HG03097 (cell line): ENCODE results near the gene SYNPO2.

Source experiments
- ATAC-seq: cut with Tn5 transposase; IDR thresholded peaks from one replicate; pipeline ENCODE4 v1.9.1; 2021; ENCODE audit not compliant: unreplicated experiment, low FRiP score

Gene SYNPO2, protein sequence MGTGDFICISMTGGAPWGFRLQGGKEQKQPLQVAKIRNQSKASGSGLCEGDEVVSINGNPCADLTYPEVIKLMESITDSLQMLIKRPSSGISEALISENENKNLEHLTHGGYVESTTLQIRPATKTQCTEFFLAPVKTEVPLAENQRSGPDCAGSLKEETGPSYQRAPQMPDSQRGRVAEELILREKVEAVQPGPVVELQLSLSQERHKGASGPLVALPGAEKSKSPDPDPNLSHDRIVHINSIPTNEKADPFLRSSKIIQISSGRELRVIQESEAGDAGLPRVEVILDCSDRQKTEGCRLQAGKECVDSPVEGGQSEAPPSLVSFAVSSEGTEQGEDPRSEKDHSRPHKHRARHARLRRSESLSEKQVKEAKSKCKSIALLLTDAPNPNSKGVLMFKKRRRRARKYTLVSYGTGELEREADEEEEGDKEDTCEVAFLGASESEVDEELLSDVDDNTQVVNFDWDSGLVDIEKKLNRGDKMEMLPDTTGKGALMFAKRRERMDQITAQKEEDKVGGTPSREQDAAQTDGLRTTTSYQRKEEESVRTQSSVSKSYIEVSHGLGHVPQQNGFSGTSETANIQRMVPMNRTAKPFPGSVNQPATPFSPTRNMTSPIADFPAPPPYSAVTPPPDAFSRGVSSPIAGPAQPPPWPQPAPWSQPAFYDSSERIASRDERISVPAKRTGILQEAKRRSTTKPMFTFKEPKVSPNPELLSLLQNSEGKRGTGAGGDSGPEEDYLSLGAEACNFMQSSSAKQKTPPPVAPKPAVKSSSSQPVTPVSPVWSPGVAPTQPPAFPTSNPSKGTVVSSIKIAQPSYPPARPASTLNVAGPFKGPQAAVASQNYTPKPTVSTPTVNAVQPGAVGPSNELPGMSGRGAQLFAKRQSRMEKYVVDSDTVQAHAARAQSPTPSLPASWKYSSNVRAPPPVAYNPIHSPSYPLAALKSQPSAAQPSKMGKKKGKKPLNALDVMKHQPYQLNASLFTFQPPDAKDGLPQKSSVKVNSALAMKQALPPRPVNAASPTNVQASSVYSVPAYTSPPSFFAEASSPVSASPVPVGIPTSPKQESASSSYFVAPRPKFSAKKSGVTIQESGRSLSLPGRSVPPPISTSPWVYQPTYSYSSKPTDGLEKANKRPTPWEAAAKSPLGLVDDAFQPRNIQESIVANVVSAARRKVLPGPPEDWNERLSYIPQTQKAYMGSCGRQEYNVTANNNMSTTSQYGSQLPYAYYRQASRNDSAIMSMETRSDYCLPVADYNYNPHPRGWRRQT

DNA sequence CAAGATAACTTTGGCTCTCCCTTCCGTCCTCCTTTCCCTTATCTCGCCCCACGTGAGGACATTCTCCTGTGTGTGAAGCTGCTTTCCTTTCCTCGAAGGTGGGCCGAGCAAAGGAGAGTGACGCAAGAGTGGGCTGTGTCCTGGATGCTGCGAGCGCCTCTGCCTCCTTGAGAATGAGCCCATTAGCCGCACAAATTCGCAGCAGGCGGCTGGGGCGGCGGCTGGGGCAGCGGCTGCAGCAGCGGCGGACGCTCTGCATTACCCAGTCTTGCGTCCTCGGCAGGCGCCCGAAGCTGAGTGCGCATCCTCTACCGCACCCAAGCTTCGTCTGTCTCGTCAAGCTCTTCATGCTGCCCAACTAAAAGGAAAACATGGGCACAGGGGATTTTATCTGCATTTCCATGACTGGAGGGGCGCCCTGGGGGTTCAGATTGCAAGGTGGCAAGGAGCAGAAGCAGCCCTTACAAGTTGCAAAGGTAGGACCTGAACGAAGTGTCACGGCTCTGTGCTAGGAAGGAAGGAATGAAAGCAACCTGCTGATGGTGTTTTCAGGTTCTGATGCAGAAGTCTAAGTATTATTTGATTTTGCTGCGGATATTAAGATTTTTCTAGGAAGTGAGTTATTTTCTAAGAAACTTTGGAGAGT, at the start of gene SYNPO2:
TSS of gene SYNPO2 (plus strand) at position 189 of the 646 bp plus-strand sequence. CDS start at position 372, 183 bp downstream.
- peak; percentile 84 for ATAC-seq

DNA sequence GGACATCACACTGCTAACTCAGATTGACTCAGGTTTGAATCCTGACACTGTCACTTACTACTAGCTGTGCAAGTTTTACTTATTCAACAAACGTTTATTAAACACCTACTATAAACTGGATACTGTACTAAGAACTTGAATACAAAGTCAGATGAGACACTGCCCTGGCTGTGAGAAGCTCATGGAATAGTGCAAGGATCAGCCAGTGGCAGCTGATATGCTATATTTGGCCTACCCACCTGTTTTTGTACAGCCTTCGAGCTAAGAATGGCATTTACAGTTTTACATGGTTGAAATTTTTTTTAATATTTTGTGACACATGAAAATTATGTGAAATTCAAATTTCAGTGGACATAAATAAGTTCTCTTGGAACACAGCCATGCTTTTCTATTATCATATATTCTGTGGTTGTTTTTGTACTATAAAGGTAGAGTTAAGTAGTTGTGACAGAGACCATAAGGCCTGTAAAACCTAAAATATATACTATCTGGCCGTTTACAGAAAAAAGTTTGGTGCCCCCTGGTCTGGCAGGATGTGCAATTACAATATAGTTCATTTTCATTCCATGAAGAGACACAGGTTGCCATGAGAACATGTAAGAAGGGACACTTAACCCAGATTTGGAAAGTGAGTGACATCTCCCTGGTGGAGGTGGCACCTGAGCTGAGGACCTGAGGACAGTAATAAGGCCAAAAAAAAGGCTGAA, 49.3 kb upstream of the SYNPO2 start:
- ATAC-seq: no peak

DNA sequence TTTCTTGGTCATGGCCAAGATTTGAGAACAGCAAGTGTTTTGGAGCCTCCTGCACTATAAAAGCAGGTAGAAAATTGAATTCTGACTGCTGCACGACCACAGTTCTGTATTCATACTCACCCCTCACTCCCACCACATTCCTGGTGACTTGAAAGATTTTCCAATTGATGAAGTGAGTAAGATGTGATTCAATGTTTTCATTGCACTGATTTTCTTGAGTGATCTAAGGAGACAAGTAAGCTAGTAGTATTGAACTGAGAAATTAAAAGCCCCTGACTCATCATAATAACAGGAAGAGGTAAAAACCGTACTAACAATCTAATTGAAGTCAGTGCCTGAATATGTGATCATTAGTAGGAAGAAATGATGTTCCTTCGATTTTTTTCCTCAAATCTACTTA, 46.6 kb upstream of the SYNPO2 start:
- ATAC-seq: no peak

DNA sequence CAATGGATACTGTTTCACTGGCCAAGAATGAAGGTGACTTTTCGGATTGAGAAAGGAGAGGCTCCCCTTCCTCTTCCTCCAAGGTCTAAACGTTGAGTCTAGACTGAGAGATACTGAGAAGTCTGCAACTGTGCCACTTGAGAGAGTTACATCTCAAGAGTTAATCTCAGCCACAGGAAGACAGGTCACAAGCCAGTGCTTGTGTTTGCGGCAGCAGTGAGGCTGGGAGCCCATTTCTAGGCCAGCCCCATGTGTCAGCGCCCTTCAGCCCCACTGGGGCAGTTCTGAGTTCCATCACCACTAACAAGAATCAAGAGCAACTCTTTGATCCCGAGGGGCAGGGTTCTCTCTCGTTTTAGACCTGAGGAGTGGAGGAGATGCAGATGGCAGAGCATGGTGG, 45.4 kb upstream of the SYNPO2 start:
- no peak for ATAC-seq

DNA sequence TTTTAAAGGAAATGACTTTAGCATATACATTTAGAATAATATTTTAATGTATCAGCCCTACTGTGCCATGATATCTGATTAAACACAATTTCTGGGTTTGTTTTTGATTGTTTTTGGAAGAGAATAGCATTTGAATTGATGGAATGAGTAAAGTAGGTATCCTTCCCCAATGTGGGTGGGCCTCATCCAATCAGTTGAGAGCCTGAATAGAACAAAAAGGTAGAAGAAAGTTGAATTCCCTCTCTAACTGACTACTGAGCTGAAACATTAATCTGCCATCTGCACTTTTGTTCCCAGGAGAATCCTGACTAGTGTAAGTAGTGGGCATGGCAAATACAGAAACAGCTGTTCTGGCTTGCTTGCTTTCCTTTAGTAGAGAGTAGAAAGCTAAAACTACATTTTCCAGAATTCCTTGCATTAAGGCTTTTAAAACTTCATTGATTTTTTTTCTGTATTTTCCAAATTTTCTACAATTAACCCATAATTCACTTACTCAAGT, 43.1 kb upstream of the SYNPO2 start:
- ATAC-seq: no peak

DNA sequence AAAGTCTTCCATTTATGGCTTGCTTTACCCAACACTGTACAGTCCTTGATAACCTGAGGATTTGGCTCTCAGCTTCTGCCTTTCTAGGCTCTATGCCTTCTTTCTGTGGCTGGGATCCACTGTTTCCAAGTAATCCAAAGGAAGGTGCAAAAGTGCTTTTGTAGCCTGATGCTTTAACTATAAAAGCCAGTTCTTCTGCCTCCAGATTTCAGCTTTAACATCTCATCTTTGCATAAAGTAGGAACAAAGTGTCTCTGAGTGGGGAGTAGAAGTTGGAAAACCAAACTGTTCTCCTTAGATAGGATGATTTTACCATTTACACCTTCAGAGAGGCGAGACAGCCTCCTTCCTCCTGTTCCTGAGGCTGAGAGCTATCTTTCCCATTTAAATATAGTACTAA, 41.7 kb upstream of the SYNPO2 start:
- ATAC-seq: no peak

DNA sequence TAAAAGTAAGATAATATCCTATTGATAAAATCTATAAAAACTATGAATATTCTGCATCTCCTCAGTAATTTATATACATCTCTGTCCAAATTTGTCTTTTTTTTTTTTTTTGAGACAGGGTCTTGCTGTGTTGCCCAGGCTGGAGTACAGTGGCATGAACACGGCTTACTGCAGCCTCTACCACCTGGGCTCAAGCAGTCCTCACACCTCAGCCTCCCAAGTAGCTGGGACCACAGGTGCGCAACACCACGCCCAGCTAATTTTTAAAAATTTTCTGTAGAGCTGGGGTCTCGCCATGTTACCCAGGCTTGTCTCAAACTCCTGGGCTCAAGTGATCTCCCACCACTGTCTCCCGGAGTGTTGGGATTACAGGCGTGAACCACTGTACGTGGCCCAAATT, 40.4 kb upstream of the SYNPO2 start:
- no peak for ATAC-seq

DNA sequence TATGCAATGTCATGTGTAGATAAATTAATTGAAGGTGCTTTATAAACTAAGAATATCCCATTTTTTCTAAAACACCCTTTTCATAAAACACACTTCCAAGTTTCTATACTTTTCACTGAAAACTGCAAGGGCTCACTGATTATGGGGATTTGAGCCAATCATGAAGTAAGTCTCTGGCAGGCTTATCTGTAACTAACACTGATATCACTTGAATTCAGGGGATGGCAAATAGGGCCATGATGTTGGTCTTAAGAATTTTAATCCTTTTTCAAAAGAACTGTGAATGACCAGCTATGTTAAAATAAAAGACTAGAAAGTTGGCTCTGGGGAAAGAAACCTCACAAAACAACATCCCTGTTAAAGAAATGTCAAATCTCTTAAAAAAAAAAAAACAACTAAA, 39.8 kb upstream of the SYNPO2 start:
- no peak for ATAC-seq

DNA sequence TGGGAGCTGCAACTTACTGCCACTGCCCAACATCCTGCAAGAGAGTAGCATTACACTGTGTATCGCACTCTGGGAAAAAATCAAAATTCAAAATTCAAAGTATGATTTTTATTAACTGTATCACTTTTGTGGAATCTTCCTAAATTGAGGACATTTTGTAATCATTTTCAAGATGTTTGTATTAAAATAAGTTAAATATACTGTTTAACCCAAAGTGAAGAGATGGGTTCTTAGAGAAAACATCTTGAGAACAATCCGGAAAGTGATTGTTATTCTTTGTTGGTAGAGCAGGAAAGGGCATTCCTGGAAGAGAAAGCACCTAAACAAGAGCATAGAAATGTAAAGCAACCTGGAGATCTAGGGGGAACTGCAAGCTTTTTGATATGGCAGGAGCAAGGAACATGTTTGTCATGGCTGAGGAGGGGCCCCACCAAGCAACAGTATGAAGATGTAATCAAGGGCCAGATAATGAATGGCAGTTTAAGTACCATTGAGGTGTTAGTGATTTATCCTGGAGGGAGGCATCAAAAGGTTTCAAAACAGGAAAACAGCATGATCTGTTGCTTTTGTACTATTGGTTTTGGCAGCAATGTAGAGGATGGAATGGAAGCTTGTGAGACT, 38.7 kb upstream of the SYNPO2 start:
- no peak for ATAC-seq

DNA sequence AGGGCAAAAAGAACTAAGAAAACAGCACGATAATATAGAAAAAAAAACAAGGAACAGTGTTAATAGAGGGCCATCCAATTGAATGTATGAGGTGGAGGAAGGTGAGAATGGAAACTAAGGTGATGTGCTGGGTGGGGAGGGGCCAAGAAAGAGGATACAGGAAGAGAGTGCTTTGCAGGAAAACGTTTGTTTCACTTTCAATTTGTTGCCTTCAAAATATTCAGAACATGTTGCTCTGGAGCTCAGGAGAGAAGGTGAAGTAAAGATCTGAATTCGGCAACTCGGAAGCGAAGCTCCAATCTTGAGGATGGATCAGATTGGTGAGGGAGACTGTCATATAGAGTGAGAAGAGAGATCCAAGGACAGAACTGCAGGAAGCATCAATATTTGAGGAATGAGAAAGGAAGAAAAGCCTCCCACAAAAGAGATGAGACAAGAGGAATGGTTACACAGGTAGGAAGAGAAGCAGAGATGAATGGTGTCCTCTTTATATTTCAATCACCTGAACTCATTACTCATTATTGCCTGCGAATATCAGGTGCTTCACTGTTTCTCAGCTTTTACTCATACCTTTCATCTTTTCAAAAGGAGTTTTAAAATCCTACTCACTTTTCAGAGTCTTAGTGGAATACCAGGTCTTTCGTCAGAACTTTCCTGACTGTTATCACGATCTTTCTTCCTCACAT, 38.0 kb upstream of the SYNPO2 start:
- ATAC-seq: peak; percentile 85

DNA sequence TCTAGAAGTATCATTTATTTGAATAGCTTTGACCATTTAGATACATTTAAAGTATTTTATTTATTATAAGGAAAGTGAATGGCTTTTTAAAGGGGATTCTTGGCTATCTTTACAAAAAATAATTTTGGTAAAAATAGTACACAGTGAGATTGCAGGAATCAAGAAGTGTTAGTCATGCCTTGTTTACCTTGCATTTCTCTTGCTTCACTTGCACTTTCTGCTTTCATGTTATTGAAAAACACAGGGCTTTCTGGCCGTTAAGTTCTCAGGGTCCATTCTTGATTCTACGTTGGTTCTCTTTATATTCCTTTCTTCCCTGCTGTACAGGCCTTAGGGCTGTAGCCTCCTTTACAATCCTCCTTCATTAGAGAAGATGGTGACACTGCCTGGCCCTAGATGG, 30.9 kb upstream of the SYNPO2 start:
- no peak for ATAC-seq

DNA sequence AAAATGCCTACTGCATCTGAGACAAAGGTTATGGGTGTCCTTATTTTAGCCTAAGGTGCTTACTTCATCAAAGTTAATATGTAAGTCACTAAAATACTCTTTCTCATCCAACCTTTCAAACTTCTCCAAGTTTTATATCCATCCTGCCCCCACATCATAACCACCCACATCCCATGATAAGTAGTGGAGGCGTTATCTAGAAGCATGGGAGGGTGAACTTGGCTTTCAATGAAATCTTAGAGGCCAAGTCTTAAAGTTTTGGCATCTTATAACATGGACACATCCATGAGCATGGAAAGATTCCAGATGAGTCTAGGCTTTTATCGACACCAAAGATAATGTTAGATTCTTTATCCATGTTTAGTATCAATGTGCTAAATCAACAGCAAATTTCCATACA, 29.9 kb upstream of the SYNPO2 start:
- no peak for ATAC-seq

DNA sequence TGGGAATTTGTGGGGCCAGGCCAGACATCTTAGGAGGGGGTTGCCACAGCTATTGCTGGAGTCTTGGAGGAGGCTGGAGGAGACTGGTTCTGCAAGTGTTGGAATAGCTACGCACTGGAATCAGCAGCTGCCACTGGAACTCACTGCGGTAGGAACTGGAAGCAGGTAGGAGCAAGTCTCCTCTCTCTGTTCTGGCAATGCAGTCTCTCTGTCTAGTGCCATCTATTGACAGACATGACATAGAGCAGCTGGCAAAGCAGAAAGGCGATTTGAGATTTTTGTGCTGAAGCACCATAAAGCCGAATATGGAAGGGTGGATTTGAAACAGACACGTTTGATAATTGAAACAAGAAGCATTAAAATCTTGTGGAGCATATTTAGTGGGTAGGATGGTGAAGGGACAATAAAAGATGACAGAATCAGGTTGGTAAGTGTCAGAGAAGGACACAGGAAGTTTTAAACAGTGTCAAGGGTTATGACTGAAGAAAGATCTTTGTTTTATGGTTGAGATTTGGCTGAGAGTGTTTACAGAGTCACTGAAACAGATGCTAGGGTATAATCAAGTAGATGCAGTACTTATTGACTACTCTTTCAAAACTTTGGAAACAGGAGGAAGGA, 23.5 kb upstream of the SYNPO2 start:
- ATAC-seq: peak; percentile 67

DNA sequence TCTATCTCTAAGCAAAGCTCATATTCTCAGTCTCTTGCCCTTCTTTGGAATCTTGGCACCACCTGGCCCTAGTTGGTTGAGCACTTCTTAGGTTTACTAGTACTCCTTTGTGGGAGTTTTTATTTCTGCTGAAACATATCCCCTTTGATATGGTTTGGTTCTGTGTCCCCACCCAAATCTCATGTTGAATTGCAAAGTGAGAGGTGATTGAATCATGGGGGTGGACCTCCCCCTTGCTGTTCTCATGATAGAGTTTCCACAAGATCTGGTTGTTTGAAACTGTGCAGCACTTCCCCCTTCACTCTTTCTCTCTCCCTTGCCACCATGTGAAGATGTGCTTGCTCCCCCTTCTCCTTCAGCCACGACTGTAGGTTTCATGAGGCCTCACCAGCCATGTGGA, 22.2 kb upstream of the SYNPO2 start:
- no peak for ATAC-seq

DNA sequence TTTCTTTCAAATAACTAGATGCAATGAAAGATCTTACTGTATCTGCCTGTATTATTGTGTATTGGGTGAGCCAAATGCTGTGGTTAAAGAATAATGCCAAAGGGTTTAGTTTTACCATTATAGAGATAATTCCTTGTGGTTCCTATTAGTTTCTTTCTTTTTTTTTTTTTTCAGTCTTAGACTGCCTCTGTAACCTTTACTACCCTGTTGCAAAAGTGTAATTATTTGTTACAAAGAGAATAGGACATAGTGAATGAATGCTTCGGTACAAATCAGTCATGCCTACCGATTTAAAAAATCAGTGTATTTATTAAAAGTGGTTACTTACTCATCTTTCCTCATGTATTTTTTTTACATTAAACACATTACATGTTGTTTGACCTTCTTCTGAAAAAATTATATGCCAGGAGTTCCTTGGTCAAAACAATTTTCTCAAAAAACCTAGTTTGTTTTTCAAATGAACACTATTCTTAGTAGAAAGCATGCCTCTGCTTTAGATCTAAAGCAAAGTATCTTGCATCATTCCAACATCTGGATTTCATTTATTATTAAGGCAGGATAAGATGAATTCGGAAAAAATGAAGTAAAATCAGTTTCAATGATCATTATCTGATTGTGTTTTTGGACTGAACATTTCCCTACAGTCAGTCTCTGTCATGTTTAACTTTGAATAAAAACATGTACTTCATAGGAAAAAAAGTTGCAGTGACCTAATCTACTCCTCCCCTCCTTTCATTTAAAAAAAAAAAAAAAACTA, 21.2 kb upstream of the SYNPO2 start:
- no peak for ATAC-seq

DNA sequence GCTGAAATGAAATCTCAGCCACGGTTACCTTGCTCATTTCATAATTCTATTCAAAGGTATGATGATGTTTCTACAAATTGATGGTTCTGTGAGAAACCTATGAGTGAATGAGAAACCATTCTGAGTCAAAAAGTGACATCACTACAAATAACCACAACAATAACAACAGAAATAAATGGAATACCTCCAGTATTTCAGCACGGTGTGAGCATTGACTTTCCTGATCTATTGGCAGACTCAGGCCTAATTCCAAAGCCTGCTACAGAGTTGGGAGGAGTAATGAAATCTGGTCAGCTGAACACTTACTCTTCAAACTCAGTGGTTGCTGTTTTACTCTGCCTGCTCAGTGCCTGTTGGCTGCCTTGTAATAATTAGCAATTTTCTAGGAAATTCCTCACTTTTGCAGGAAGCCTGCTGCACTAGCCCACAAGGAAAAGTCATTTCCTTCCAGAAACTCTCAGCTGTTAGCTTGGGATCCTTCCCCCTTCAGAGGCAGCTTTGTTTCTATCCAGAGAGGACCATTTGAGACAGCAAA, 18.8 kb upstream of the SYNPO2 start:
- no peak for ATAC-seq

DNA sequence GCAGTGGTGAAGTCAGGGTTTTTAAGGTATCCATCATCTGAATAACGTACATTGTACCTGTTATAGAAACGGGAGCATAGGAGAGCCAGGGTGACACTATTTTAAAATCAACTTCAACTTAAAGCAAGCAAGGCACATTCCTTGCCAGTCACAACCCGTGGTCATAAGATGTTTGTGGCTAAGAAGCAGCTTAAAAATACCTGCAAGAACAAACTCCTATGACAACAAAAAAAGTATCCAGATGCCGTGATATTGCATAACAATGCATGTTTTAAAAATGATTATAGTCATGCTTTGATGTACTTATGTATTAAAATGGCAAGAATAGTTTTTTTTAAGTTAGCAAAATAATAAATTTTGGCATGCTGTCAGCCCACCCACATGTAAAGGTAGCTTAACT, 16.5 kb upstream of the SYNPO2 start:
- ATAC-seq: no peak
